ENCODE results near the gene TRAPPC3L. TPM values are rescaled to one million over a fixed set of nuclear protein-coding genes. Genes with fewer than 3 reads are reported as not detected.

The TRAPPC3L gene
- total and polyA plus RNA-seq, 2 of the 13 experiments (the other 11 are each of a cell fraction or from before 2014, with no cell fraction given) = not detected

DNA sequence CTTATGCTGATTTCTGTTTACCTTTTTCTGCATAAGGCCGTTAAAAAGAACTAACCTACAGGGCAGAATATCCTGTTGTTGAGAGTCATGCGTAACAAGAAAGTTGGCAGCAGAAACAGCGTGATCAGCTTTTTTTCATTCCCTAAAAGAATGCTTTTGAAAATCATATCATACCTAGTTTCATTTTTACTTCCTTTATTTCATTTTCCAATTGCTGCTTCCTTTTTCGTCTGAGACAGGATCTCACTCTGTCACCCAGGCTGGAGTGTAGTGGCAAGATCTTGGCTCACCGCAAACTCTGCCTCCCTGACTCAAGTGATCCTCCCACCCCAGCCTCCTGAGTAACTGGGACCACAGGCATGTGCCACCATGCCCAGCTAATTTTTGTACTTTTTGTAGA lies 80.2 kb downstream of the TRAPPC3L start (continued):
- no peak for TF ChIP-seq ZFYVE20 (CRISPR knock-in tag; IDR thresholded peaks at IDR 0.05; ENCODE audit: borderline replicate concordance, low read depth)
- no peak for TF ChIP-seq POGZ (CRISPR knock-in tag; IDR thresholded peaks at IDR 0.05)

GRCh38 chr6:116463301-116463700 lies 82.2 kb downstream of the TRAPPC3L start:
- Histone ChIP-seq H4K20me1 (ENCODE audit: insufficient read depth, low read length) (no peaks in the 10 kb centered on the region), H3K27ac (ENCODE audit: extremely low read length, insufficient read depth, low read length) (no peak overlapping the region), H3K79me2 (ENCODE audit: insufficient read depth, low read length) (no peaks in the 10 kb centered on the region), H2AFZ (ENCODE audit: low read length) (no peak overlapping the region), H3K36me3 (replicated peaks in 1 of 2; ENCODE audit: control insufficient read depth in 1 of 2, insufficient read depth in 2 of 2, low read length in 2 of 2) (no peaks in the 10 kb centered on the region), H3K9me3 (ENCODE audit: low read length) (no peaks in the 10 kb centered on the region), H3K9ac (ENCODE audit: insufficient read depth, low read depth, low read length) (no peak overlapping the region), H3K4me2 (ENCODE audit: low read depth, low read length) (no peak overlapping the region), H3K4me3 (replicated peaks in 1 of 3; ENCODE audit: insufficient read depth in 1 of 3, low read depth in 2 of 3, low read length in 3 of 3) (no peak overlapping the region), H3K4me1 (ENCODE audit: insufficient read depth, low read length) (no peaks in the 10 kb centered on the region), H3K27me3 (ENCODE audit: control insufficient read depth in 1 of 2, insufficient read depth in 2 of 2, low read length in 2 of 2) (peaks cover 0 to 23% of the 10 kb centered on the region in 2 experiments; a peak in 3 of 5 replicates)
- in situ Hi-C loops (cut with HindIII; ENCODE audit: extremely low pct_ligation_motif_present, low pct_unique_long_range_greater_than_20kb) (no loop called here), intact Hi-C loops (cut with micrococcal nuclease; ENCODE audit: unreplicated experiment) (no loop called here)
- FAIRE-seq (no peak), DNase-seq (ENCODE audit: low spot score) (no peak), ATAC-seq (no peak)
- POLR2A ChIA-PET = no interaction called here
- 12% methylated on average over 4 of the region's 4 CpGs for WGBS (ENCODE audit: low lambda C conversion rate)
- CTCF ChIA-PET (ENCODE audit: low intra/inter-chr PET ratio, low total read pairs) = no interaction called here
- no peak for TF ChIP-seq NR2F1 (CRISPR knock-in tag; IDR thresholded peaks at IDR 0.05)
- no peak for TF ChIP-seq TCF7L2 (IDR thresholded peaks at IDR 0.05; ENCODE audit: low read depth, low read length)
- TF ChIP-seq ZNF775 (CRISPR knock-in tag; IDR thresholded peaks at IDR 0.05; ENCODE audit: borderline replicate concordance) = no peak
- no peak for TF ChIP-seq RXRB (CRISPR knock-in tag; IDR thresholded peaks at IDR 0.05; ENCODE audit: borderline replicate concordance)
- TF ChIP-seq TGIF2 (CRISPR knock-in tag; IDR thresholded peaks at IDR 0.05) = no peak
- TF ChIP-seq RBAK (CRISPR knock-in tag; IDR thresholded peaks at IDR 0.05) = no peak
- TF ChIP-seq, protein P1, sequence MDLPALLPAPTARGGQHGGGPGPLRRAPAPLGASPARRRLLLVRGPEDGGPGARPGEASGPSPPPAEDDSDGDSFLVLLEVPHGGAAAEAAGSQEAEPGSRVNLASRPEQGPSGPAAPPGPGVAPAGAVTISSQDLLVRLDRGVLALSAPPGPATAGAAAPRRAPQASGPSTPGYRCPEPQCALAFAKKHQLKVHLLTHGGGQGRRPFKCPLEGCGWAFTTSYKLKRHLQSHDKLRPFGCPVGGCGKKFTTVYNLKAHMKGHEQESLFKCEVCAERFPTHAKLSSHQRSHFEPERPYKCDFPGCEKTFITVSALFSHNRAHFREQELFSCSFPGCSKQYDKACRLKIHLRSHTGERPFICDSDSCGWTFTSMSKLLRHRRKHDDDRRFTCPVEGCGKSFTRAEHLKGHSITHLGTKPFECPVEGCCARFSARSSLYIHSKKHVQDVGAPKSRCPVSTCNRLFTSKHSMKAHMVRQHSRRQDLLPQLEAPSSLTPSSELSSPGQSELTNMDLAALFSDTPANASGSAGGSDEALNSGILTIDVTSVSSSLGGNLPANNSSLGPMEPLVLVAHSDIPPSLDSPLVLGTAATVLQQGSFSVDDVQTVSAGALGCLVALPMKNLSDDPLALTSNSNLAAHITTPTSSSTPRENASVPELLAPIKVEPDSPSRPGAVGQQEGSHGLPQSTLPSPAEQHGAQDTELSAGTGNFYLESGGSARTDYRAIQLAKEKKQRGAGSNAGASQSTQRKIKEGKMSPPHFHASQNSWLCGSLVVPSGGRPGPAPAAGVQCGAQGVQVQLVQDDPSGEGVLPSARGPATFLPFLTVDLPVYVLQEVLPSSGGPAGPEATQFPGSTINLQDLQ (CRISPR knock-in tag; IDR thresholded peaks at IDR 0.05) = no peak
- TF ChIP-seq MXD4 (CRISPR knock-in tag; IDR thresholded peaks at IDR 0.05) = no peak
- no peak for TF ChIP-seq ZNF253 (CRISPR knock-in tag; IDR thresholded peaks at IDR 0.05; ENCODE audit: borderline replicate concordance)
- TF ChIP-seq, protein P2, sequence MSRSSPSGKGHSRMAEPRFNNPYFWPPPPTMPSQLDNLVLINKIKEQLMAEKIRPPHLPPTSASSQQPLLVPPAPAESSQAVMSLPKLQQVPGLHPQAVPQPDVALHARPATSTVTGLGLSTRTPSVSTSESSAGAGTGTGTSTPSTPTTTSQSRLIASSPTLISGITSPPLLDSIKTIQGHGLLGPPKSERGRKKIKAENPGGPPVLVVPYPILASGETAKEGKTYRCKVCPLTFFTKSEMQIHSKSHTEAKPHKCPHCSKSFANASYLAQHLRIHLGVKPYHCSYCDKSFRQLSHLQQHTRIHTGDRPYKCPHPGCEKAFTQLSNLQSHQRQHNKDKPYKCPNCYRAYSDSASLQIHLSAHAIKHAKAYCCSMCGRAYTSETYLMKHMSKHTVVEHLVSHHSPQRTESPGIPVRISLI (CRISPR knock-in tag; IDR thresholded peaks at IDR 0.05; ENCODE audit: borderline replicate concordance) = no peak
- no peak for TF ChIP-seq MEIS2 (CRISPR knock-in tag; IDR thresholded peaks at IDR 0.05)
- BruUV-seq (replicated peaks) = no TSS peak

Measured in HepG2 (cell line).